GM18517 (cell line): ENCODE data around the gene GHR.

Experiments used
- ATAC-seq: cut with Tn5 transposase; IDR thresholded peaks from one replicate; pipeline ENCODE4 v1.9.1; 2021; ENCODE audit warnings: mild to moderate bottlenecking, moderate library complexity; ENCODE audit not compliant: unreplicated experiment

GHR gene

GRCh38 chr5:42515504-42515903, 92.3 kb downstream of the GHR start:
- ATAC-seq: no peak

- no peak for ATAC-seq
Observed at GRCh38 chr5:42516282-42517042, 93.2 kb downstream of the GHR start.

- ATAC-seq: no peak
Observed at GRCh38 chr5:42517164-42517563, 93.9 kb downstream of the GHR start.

GRCh38 chr5:42518595-42519221, 95.5 kb downstream of the GHR start:
- no peak for ATAC-seq

GRCh38 chr5:42520203-42520602, 97.0 kb downstream of the GHR start:
- ATAC-seq: no peak

- ATAC-seq: no peak
Observed at GRCh38 chr5:42520957-42521356, 97.7 kb downstream of the GHR start.

- no peak for ATAC-seq
Observed at GRCh38 chr5:42521406-42521805, 98.2 kb downstream of the GHR start.

GRCh38 chr5:42522783-42523182, 99.5 kb downstream of the GHR start:
- no peak for ATAC-seq

GRCh38 chr5:42526179-42526578, 102.9 kb downstream of the GHR start:
- no peak for ATAC-seq

GRCh38 chr5:42531611-42532010, 108.4 kb downstream of the GHR start:
- no peak for ATAC-seq

- ATAC-seq: no peak
Observed at GRCh38 chr5:42542106-42542505, 118.9 kb downstream of the GHR start.

- no peak for ATAC-seq
Observed at GRCh38 chr5:42543774-42544173, 120.5 kb downstream of the GHR start.

- ATAC-seq: no peak
Observed at GRCh38 chr5:42545038-42545437, 121.8 kb downstream of the GHR start.

GRCh38 chr5:42547141-42547540, 123.9 kb downstream of the GHR start:
- ATAC-seq: no peak

- ATAC-seq: no peak
Observed at GRCh38 chr5:42547894-42548293, 124.7 kb downstream of the GHR start.

- ATAC-seq: no peak
Observed at GRCh38 chr5:42552597-42552996, 129.4 kb downstream of the GHR start.

GRCh38 chr5:42553461-42553860, 130.2 kb downstream of the GHR start:
- no peak for ATAC-seq

GRCh38 chr5:42555010-42555409, 131.8 kb downstream of the GHR start:
- ATAC-seq: no peak

- no peak for ATAC-seq
Observed at GRCh38 chr5:42555797-42556196, 132.6 kb downstream of the GHR start.

GRCh38 chr5:42557689-42558088, 134.4 kb downstream of the GHR start:
- no peak for ATAC-seq

- no peak for ATAC-seq
Observed at GRCh38 chr5:42561656-42562055, 138.4 kb downstream of the GHR start.

GRCh38 chr5:42564689-42565356, 141.6 kb downstream of the GHR start:
- no peak for ATAC-seq
